ENCODE results near the gene GPC6.

DNA sequence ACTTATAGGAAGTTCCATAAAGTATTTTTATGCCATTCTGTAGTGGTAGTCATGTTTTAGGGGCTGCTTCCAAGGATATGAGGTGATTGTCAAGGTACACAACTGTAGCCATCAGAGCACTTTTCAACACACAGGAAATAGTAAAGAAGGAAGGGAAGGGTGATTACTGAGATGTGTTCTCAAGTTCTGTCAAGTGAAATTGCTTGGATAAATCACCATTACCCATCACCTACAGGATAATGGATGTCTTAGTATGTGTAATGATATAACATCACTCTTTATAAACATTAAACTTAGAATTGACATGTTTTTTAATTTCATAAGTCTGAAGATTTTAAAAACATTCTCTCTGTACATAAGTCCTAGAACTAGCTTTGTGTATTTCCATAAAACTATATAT, 765.0 kb downstream of the GPC6 start:
- TF ChIP-seq, protein P1, sequence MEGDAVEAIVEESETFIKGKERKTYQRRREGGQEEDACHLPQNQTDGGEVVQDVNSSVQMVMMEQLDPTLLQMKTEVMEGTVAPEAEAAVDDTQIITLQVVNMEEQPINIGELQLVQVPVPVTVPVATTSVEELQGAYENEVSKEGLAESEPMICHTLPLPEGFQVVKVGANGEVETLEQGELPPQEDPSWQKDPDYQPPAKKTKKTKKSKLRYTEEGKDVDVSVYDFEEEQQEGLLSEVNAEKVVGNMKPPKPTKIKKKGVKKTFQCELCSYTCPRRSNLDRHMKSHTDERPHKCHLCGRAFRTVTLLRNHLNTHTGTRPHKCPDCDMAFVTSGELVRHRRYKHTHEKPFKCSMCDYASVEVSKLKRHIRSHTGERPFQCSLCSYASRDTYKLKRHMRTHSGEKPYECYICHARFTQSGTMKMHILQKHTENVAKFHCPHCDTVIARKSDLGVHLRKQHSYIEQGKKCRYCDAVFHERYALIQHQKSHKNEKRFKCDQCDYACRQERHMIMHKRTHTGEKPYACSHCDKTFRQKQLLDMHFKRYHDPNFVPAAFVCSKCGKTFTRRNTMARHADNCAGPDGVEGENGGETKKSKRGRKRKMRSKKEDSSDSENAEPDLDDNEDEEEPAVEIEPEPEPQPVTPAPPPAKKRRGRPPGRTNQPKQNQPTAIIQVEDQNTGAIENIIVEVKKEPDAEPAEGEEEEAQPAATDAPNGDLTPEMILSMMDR (tag by site-specific recombination; IDR thresholded peaks at IDR 0.05) = no peak
- TF ChIP-seq KLF1 (tag by site-specific recombination; IDR thresholded peaks at IDR 0.05) = no peak
- no peak for TF ChIP-seq GLI4 (tag by site-specific recombination; IDR thresholded peaks at IDR 0.05)
- TF ChIP-seq ZNF626 (tag by site-specific recombination; IDR thresholded peaks at IDR 0.05) = no peak
- TF ChIP-seq ZNF274 (IDR thresholded peaks at IDR 0.05; ENCODE audit: low read length) = no peak
- TF ChIP-seq ZNF274 (tag by site-specific recombination; IDR thresholded peaks at IDR 0.05; ENCODE audit: borderline replicate concordance) = no peak
- no peak for TF ChIP-seq PATZ1 (tag by site-specific recombination; IDR thresholded peaks at IDR 0.05)
- TF ChIP-seq ZNF560 (tag by site-specific recombination; IDR thresholded peaks at IDR 0.05; ENCODE audit: borderline replicate concordance) = no peak
- TF ChIP-seq OSR2 (tag by site-specific recombination; IDR thresholded peaks at IDR 0.05) = no peak
- TF ChIP-seq ZNF302 (tag by site-specific recombination; IDR thresholded peaks at IDR 0.05; ENCODE audit: low read depth) = no peak
- TF ChIP-seq TRIM28 (IDR thresholded peaks at IDR 0.05; ENCODE audit: borderline replicate concordance, low read length) = no peak
- TF ChIP-seq YY1 (tag by site-specific recombination; IDR thresholded peaks at IDR 0.05) = no peak
